ENCODE data around the gene RIC3. TPM values are rescaled to one million over a fixed set of nuclear protein-coding genes. Genes with fewer than 3 reads are reported as not detected.

RIC3 gene
- total and polyA plus RNA-seq, 2 of the 8 experiments (the other 6 are each of a cell fraction or from before 2014, with no cell fraction given), result 6.4 to 15.5 TPM

- H3K79me2 ChIP-seq (ENCODE audit: control insufficient read depth in 1 of 2, insufficient read depth in 2 of 2, low read length in 2 of 2), result no peaks in the 10 kb centered on the region
- no peak overlapping the region for H2BK20ac ChIP-seq (ENCODE audit: low read length)
- no peak overlapping the region for H2BK15ac ChIP-seq (ENCODE audit: low read length)
- CTCF ChIA-PET (ENCODE audit: partially characterized antibody), result interaction anchor here (0.8 to 5.7 kb wide), 7 partner anchors 9 to 39 kb away, joined by 3 to 74 read pairs (median 26); no protein-coding TSS in a partner anchor
- H2BK12ac ChIP-seq (ENCODE audit: low read depth, low read length), result no peak overlapping the region
- no peaks in the 10 kb centered on the region for H3K23me2 ChIP-seq (ENCODE audit: low read depth, low read length)
- H4K20me1 ChIP-seq (replicated peaks in 1 of 2; ENCODE audit: control insufficient read depth in 1 of 2, insufficient read depth in 2 of 2, low read length in 2 of 2), result no peaks in the 10 kb centered on the region
- no peak overlapping the region for H3K9ac ChIP-seq (replicated peaks in 1 of 4; ENCODE audit: extremely low read depth in 1 of 4, low read depth in 3 of 4, low read length in 3 of 4)
- no peak overlapping the region for H3K4ac ChIP-seq (replicated peaks; ENCODE audit: insufficient read length, low read depth, low read length)
- H4K8ac ChIP-seq (ENCODE audit: extremely low read depth, insufficient read depth, low read length), result no peak overlapping the region; the same call in 1 of the 2 replicates
- no peak overlapping the region for H3K14ac ChIP-seq (ENCODE audit: insufficient read length)
- H3K4me1 ChIP-seq (replicated peaks in 1 of 4; ENCODE audit: control insufficient read depth in 3 of 4, insufficient read depth in 4 of 4, low read length in 3 of 4), result peaks cover 0 to 5% (median 0%) of the 10 kb centered on the region in 4 experiments; a peak in 2 of 7 replicates
- H3K18ac ChIP-seq (ENCODE audit: extremely low read depth, low read length), result no peak overlapping the region; the same call in 1 of the 2 replicates
- H2BK120ac ChIP-seq (replicated peaks; ENCODE audit: low read depth, low read length), result no peak overlapping the region
- H3K4me2 ChIP-seq (ENCODE audit: insufficient read depth in 1 of 2, low read depth in 2 of 2, low read length in 2 of 2), result no peak overlapping the region
- H3K79me1 ChIP-seq (ENCODE audit: low read depth, low read length), result no peaks in the 10 kb centered on the region
- WGBS, 2 experiments (ENCODE audit: extremely low coverage in 1 of 2, insufficient coverage in 1 of 2, insufficient read length in 1 of 2, insufficient replicate concordance in 2 of 2, low coverage in 1 of 2, low lambda C conversion rate in 2 of 2, missing lambda C conversion rate in 1 of 2), result 91% methylated on average over 3 of the region's 3 CpGs; no CpG with 5 or more reads in 1 of the 2 experiments
- no peak overlapping the region for H4K5ac ChIP-seq (ENCODE audit: insufficient read length, low read depth, low read length)
- no peak overlapping the region for H3K23ac ChIP-seq (ENCODE audit: insufficient read length)
- H3K9me3 ChIP-seq (ENCODE audit: insufficient read depth in 2 of 2, low read depth in 1 of 2, low read length in 1 of 2), result no peaks in the 10 kb centered on the region
- no peak overlapping the region for H2AK5ac ChIP-seq (ENCODE audit: low read depth, low read length)
- no peak for FAIRE-seq
- no peak overlapping the region for H4K91ac ChIP-seq (replicated peaks; ENCODE audit: insufficient read length, low read length)
- POLR2A ChIA-PET (ENCODE audit: partially characterized antibody), result interaction anchor here (0.9 kb wide), 1 partner anchor 9 kb away, joined by 3 read pairs; no protein-coding TSS in a partner anchor
- H2AFZ ChIP-seq (ENCODE audit: low read length), result peak overlapping the region; percentile 3; the same call in 1 of the 2 replicates
- H3K36me3 ChIP-seq (ENCODE audit: control insufficient read depth in 2 of 4, insufficient read depth in 4 of 4, low read length in 3 of 4), result no peaks in the 10 kb centered on the region
- no peak overlapping the region for H2BK5ac ChIP-seq (ENCODE audit: low read depth, low read length)
- DNase-seq (ENCODE audit: low read depth in 1 of 2, low spot score in 2 of 2), result peak in 1 of 2 experiments; percentile 36
- H3K27me3 ChIP-seq (replicated peaks in 1 of 4; ENCODE audit: control insufficient read depth in 3 of 4, extremely low read depth in 1 of 4, insufficient read depth in 3 of 4, low read length in 3 of 4), result no peaks in the 10 kb centered on the region
- H3K4me3 ChIP-seq (ENCODE audit: extremely low read depth in 1 of 4, insufficient read depth in 2 of 4, low read depth in 3 of 4, low read length in 4 of 4), result no peak overlapping the region
- no peak overlapping the region for H3K27ac ChIP-seq (ENCODE audit: low read depth, low read length)
- no peak overlapping the region for H3K56ac ChIP-seq (replicated peaks; ENCODE audit: insufficient read length, low read depth, low read length)
- TF ChIP-seq SRF (IDR thresholded peaks at IDR 0.05; ENCODE audit: low read depth, low read length), result no peak
- no peak for TF ChIP-seq TAF7 (optimal IDR thresholded peaks at IDR 0.05; ENCODE audit: borderline replicate concordance, low read depth, low read length)
- TF ChIP-seq GABPA (IDR thresholded peaks at IDR 0.05; ENCODE audit: borderline replicate concordance, insufficient read depth, low read length), result no peak
- no peak for TF ChIP-seq SIN3A (conservative IDR thresholded peaks at IDR 0.05 in 1 of 2, IDR thresholded peaks at IDR 0.05 in 1 of 2; ENCODE audit: low read depth in 1 of 2, low read length in 2 of 2)
- TF ChIP-seq SAP30 (IDR thresholded peaks at IDR 0.05; ENCODE audit: insufficient read depth, insufficient replicate concordance, low read length), result no peak
- TF ChIP-seq SP2 (IDR thresholded peaks at IDR 0.05; ENCODE audit: low read length), result no peak
- TF ChIP-seq SIX5 (IDR thresholded peaks at IDR 0.05; ENCODE audit: low read depth, low read length), result no peak
- TF ChIP-seq KDM5A (IDR thresholded peaks at IDR 0.05; ENCODE audit: low read length), result no peak
- no peak for TF ChIP-seq POLR2AphosphoS5 (IDR thresholded peaks at IDR 0.05; ENCODE audit: low read depth, low read length)
- TF ChIP-seq BRCA1 (IDR thresholded peaks at IDR 0.05; ENCODE audit: low read depth, low read length), result no peak
- TF ChIP-seq EP300 (IDR thresholded peaks at IDR 0.05; ENCODE audit: borderline replicate concordance in 1 of 2, low read depth in 2 of 2, low read length in 2 of 2), result no peak
- TF ChIP-seq CHD1 (IDR thresholded peaks at IDR 0.05; ENCODE audit: low read depth, low read length), result no peak
- no peak for TF ChIP-seq RXRA (IDR thresholded peaks at IDR 0.05; ENCODE audit: insufficient read depth, low read depth, low read length)
These were observed 108.6 kb downstream of the RIC3 start for GRCh38 chr11:8060146-8060719.
